DMS 273 treated with DMSO at 0.1 percent for 48 hours (cell line): ENCODE measurements around the gene ARHGAP25.

Experiments used
- DNase-seq: peaks from one replicate; lab custom pipeline; 2025; lab: John Stamatoyannopoulos, UW

ARHGAP25 gene

DNA sequence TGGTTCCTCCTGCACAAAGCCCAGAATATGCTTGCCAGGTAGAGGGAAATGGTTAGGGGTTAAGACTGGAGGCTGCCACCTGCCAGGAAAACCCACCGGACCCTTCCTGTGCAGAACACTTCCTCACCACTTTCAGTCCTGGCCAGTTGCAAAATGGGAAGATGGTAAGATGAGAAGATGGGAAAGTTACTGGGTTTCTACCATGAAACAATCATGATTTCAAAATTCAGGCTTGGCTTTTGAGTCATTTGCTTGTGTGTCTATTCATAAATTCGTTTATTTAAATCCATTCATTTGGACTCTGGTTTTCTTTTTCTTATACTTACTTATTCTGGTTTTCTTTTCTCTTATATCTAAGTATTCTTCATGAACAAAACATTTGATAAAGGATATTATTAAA is 129.4 kb downstream of the ARHGAP25 start:
- DNase-seq = no peak

DNA sequence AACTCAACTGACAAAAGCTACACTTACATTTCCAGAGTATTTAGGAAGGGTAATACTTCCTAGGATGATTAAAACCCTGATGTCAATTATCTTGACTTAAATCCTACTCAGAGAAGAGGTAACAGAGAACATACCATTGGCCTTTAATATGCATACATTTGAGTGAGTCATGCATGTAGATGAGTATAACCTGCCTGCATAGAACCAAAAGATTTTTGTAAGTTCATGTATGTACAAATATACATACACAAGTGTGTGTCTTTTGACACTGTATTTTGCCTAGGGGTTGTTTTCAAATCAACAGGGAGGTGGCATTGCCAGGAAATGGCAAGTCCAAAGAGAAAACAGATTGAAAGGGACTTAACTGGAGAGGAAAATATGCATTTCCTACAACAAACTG is 130.5 kb downstream of the ARHGAP25 start:
- DNase-seq = no peak

DNA sequence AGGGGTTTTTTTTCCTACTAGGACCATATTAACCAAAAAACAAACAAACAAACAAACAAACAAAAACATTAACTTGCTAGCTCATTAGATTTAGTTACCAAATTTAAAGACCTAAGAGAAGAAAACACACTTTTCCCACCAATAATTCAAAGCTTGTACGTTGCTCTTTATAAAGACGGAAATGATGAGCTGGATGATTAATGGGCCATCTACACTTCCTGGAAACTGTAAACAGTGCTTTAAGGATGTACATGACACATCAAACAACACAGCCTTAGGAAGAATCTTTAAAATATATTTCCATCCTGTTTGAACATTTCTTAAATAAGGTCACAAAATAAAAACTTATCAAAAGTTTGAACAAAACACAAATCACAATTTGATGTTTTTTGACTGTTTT is 135.6 kb downstream of the ARHGAP25 start:
- no peak for DNase-seq

DNA sequence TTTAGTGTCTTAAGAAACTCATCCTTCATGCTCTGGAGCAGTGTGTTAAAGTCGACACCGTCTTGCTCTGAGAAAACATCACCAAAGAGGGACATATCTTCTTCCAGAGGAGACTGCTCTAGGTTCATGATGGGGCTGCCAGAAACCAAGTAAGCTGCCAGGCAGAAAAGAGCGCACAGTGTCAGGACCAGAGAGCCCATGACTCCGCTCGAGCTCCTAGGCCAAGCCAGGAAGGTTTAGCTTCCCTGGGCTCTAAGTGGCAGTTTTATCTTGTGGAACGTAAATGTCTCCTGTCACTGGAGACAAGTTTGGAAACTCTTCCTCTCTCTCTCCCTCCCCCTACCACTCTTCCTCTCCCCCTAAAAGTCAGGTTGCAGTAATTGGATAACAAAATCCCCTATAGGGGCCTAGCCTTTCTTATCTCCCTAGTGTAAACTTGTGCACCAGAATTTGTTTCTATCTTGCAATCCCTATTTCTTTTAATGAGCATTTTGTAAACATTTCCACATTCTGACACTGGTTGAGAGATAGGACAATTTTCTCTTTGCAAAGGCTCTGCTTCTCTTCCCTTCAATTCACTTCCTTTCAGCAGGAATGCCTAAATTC is 136.7 kb downstream of the ARHGAP25 start, which contains the start of gene BMP10:
Gene BMP10, minus strand, starts transcription at position 239 of the 606 bp plus-strand sequence. Its CDS starts 39 bp downstream, at position 200.
- no peak for DNase-seq
